GM12878 (cell line): ENCODE measurements around the gene MTRF1. TPM values are rescaled to one million over a fixed set of nuclear protein-coding genes. Genes with fewer than 3 reads are reported as not detected.
"Not testable (repeated sequence)": the region's sequence is repeated elsewhere in the genome, so short reads cannot be mapped to it uniquely, and the experiment has no call there.

ENCODE experiments used
- ATAC-seq: fragments of 200-7000 bp; cut with Tn5 transposase; 3 replicates; pipeline ENCODE4 v1.9.1; 2020; ENCODE audit warnings: mild to moderate bottlenecking, moderate library complexity
- BruUV-seq: library from RNA; stranded (reverse); fragments of 400-500 nt; replicated peaks from 2 replicates; lab custom pipeline; 2021; lab: Mats Ljungman, UMichigan
- CTCF ChIA-PET: fragments of 300-600 bp; sonication (Branson Sonifier 250); formaldehyde crosslinking; extraction: SDS; loops from one replicate; lab custom pipeline; 2021; ENCODE audit warnings: inconsistent platforms; lab: Yijun Ruan, JAX
- POLR2A ChIA-PET: fragments of 350-600 bp; formaldehyde crosslinking; extraction: SDS; loops from one replicate; lab custom pipeline; 2021; ENCODE audit warnings: inconsistent platforms; lab: Charles Lee
- RAD21 ChIA-PET: fragments of 300-600 bp; sonication (Branson Sonifier 250); formaldehyde crosslinking; loops from one replicate; lab custom pipeline; 2023; ENCODE audit warnings: antibody characterized with exemption; ENCODE audit not compliant: unreplicated experiment; lab: Charles Lee
- SMC1A ChIA-PET: fragments of 300-600 bp; sonication (Branson Sonifier 250); formaldehyde crosslinking; loops from one replicate; lab custom pipeline; 2023; ENCODE audit not compliant: unreplicated experiment, uncharacterized antibody; lab: Charles Lee
- DNase-seq: peaks from one replicate; pipeline ENCODE4 v3.0.0-alpha.2; 2011; ENCODE audit warnings: low read depth, low spot score
- FAIRE-seq: peaks from 3 replicates; lab custom pipeline; 2011; peaks lifted over from hg19 to GRCh38; lab: Jason Lieb, UNC
- H2AFZ ChIP-seq: 2 replicates; pipeline ENCODE4 v1.6.0; 2011; ENCODE audit warnings: low read depth, low read length, control low read depth; ENCODE audit not compliant: control insufficient read depth
- H3K27ac ChIP-seq: 2 replicates; pipeline ENCODE4 v1.5.1; 2011; ENCODE audit warnings: control low read depth; ENCODE audit not compliant: control insufficient read depth, insufficient read depth
- H3K27me3 ChIP-seq, 2 experiments: replicated peaks in 1 of 2; 2 replicates each; pipeline versions ENCODE4 v1.6.0 to v1.6.1; 2011; ENCODE audit warnings: low read length in 1 of 2; ENCODE audit not compliant: control insufficient read depth in 2 of 2, insufficient read depth in 2 of 2
- H3K36me3 ChIP-seq, 2 experiments: 2 replicates each; pipeline ENCODE4 v1.5.1; 2011; ENCODE audit warnings: low read length in 1 of 2; ENCODE audit not compliant: control insufficient read depth in 2 of 2, insufficient read depth in 2 of 2
- H3K4me1 ChIP-seq: 2 replicates; pipeline ENCODE4 v1.6.1; 2011; ENCODE audit warnings: mild to moderate bottlenecking, low read length, moderate library complexity, mixed read lengths; ENCODE audit not compliant: control insufficient read depth, insufficient read depth
- H3K4me2 ChIP-seq: 2 replicates; pipeline ENCODE4 v1.6.0; 2011; ENCODE audit warnings: control low read depth; ENCODE audit not compliant: control insufficient read depth, insufficient read depth
- H3K4me3 ChIP-seq: fragments of 200-600 bp; sonication (generic); 2 replicates; pipeline ENCODE4 v1.5.1; 2016
- H3K79me2 ChIP-seq: 2 replicates; pipeline ENCODE4 v1.6.0; 2011; ENCODE audit warnings: low read length; ENCODE audit not compliant: control insufficient read depth, insufficient read depth
- H3K9ac ChIP-seq: 2 replicates; pipeline ENCODE4 v1.8.0; 2011; ENCODE audit warnings: low read length, control low read depth, mixed read lengths; ENCODE audit not compliant: control insufficient read depth, insufficient read depth
- H3K9me3 ChIP-seq: replicated peaks from 3 replicates; pipeline ENCODE4 v1.5.1; 2011; ENCODE audit warnings: mild to moderate bottlenecking, low read length; ENCODE audit not compliant: control insufficient read depth, insufficient read depth
- H4K20me1 ChIP-seq: 2 replicates; pipeline ENCODE4 v1.6.0; 2011; ENCODE audit not compliant: control insufficient read depth, insufficient read depth
- EP300 ChIP-seq, 2 experiments: fragments of 150-350 bp in 1 of 2; IDR thresholded peaks; 2 replicates each; pipeline ENCODE4 v1.6.1; 2011 to 2012; ENCODE audit warnings: low read depth in 2 of 2, low read length in 2 of 2, borderline replicate concordance in 1 of 2, improper control_type of control experiment in 1 of 2, inconsistent platforms in 1 of 2; ENCODE audit not compliant: control insufficient read depth in 1 of 2
- KDM1A ChIP-seq: fragments of 200-600 bp; sonication (generic); IDR thresholded peaks from 2 replicates; pipeline ENCODE4 v1.6.1; 2016; ENCODE audit warnings: borderline replicate concordance
- KLF5 ChIP-seq: fragments of 450-650 bp; IDR thresholded peaks from 2 replicates; pipeline ENCODE4 v1.6.1; 2014; ENCODE audit warnings: mild to moderate bottlenecking; ENCODE audit not compliant: partially characterized antibody
- RBBP5 ChIP-seq: fragments of 200-600 bp; sonication (generic); conservative IDR thresholded peaks from 2 replicates; pipeline ENCODE4 v1.6.1; 2016
- SIX5 ChIP-seq: IDR thresholded peaks from 2 replicates; pipeline ENCODE4 v1.6.1; 2011; ENCODE audit warnings: mild to moderate bottlenecking, low read depth, low read length, moderate library complexity; ENCODE audit not compliant: severe bottlenecking
- TCF3 ChIP-seq: IDR thresholded peaks from 2 replicates; pipeline ENCODE4 v1.6.1; 2012; ENCODE audit warnings: low read depth, mild to moderate bottlenecking, low read length, borderline replicate concordance; ENCODE audit not compliant: insufficient read depth
- WGBS: methylation state at CpG from one replicate; pipeline ENCODE4 v1.1.6; 2016; ENCODE audit warnings: low lambda C conversion rate; ENCODE audit not compliant: insufficient replicate concordance, insufficient coverage; ENCODE audit errors: missing lambda C conversion rate; 5-methylcytosine and 5-hydroxymethylcytosine counted together
- in situ Hi-C: fragments of 300-500 bp; cut with MboI; formaldehyde crosslinking; loops from 9 replicates; pipeline ENCODE4 v1.14.3; 2018; ENCODE audit warnings: mixed read lengths
- intact Hi-C: fragments of 100-400 bp; cut with micrococcal nuclease; formaldehyde crosslinking; loops from one replicate; pipeline ENCODE4 v1.14.2; 2022; ENCODE audit not compliant: unreplicated experiment
- polyA plus RNA-seq, 11 experiments: library from polyadenylated mRNA; depleted of rRNA in 4 of 11; unstranded in 6 of 11; stranded (reverse) in 5 of 11; fragments of >200 nt; fragmentation: Nextera tagmentation in 4 of 11; fragmentation: Illumina TruSeq in 1 of 11; extraction: Ambion mirVana in 4 of 11; extraction: Trizol in 1 of 11; gene quantifications; 1 replicate in 1 of 11; 2 replicates in 10 of 11; pipeline versions ENCODE4 v1.2.1 to v1.2.3, GENCODE V29; 2011 to 2016; ENCODE audit warnings: inconsistent platforms in 2 of 11, missing spikeins in 2 of 11, low read depth in 1 of 11
- total RNA-seq, 4 experiments: library from RNA; depleted of rRNA in 3 of 4; stranded (reverse); fragments of >200 nt in 3 of 4; fragmentation: Illumina TruSeq in 1 of 4; extraction: Trizol in 1 of 4; gene quantifications; 2 replicates each; pipeline versions ENCODE4 v1.2.1 to v1.2.3, GENCODE V29; 2013 to 2021
- TF ChIP-seq, protein P1 (sequence below): fragments of 150-350 bp; IDR thresholded peaks from 2 replicates; pipeline ENCODE4 v1.6.1; 2014; ENCODE audit warnings: mild to moderate bottlenecking, low read depth, low read length
- TF ChIP-seq, protein P2 (sequence below): fragments of 450-650 bp; IDR thresholded peaks from 2 replicates; pipeline ENCODE4 v1.6.1; 2017; ENCODE audit warnings: mild to moderate bottlenecking, moderate library complexity

The MTRF1 gene
- total and polyA plus RNA-seq, 10 of the 15 experiments (the other 5 are each of a cell fraction or from before 2014, with no cell fraction given), result 12.1 to 33.7 (median 20.6) TPM

DNA sequence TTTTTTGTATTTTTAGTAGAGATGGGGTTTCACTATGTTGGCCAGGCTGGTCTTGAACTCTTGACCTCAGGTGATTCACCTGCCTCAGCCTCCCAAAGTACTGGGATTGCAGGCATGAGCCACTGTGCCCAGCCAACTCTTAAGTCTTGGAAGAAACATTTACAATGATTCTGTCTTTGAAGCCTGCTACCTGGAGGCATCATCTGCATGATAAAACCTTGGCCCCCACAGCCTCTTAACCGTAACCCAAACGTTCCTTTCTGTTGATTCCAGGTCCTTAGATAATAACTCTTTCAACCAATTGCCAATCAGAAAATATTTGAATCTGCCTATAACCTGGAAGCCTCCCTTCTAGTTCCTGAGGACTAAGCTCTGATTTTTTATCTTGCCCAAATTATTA, 15.8 kb upstream of the MTRF1 start:
- H3K4me3 ChIP-seq, RAD21 ChIA-PET, H3K9ac ChIP-seq, H3K9me3 ChIP-seq, FAIRE-seq, H4K20me1 ChIP-seq, SMC1A ChIA-PET, H3K4me1 ChIP-seq, H3K27ac ChIP-seq, BruUV-seq, POLR2A ChIA-PET, in situ Hi-C loops, DNase-seq, H3K36me3 ChIP-seq, H3K27me3 ChIP-seq, H3K79me2 ChIP-seq, intact Hi-C loops, H3K4me2 ChIP-seq, ATAC-seq, H2AFZ ChIP-seq: not testable (repeated sequence)
- CTCF ChIA-PET, result interaction anchor here (1.0 kb wide), 1 partner anchor 17 kb away, joined by 3 read pairs; no protein-coding TSS in a partner anchor
- WGBS, result 10% methylated on average over 2 of the region's 2 CpGs

DNA sequence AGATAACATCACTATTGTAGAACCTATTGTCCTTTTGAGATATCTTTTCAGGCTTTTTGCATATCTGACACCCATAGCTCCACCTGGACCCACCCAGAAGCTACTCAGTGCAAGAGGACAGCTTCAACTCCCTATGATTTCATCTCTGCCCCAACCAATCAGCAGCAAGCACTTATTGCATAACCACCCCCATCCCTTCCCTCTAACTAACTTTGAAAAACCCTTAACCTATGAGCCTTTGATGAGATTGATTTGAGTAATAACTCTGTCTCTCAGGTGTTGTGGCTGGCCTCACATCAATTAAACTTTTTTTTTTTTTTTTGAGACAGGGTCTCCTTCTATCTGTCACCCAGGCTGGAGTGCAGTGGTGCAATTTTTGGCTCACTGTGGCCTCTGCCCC, 13.4 kb upstream of the MTRF1 start:
- intact Hi-C loops (no loop called here), in situ Hi-C loops (no loop called here)
- CTCF ChIA-PET, result no interaction called here
- H3K4me2 ChIP-seq, result no peak overlapping the region
- H3K4me1 ChIP-seq, result peaks cover 2% of the 10 kb centered on the region
- H4K20me1 ChIP-seq, result no peaks in the 10 kb centered on the region
- H3K36me3 ChIP-seq, result no peaks in the 10 kb centered on the region
- BruUV-seq, result no TSS peak
- H3K27ac ChIP-seq, result no peak overlapping the region
- POLR2A ChIA-PET, result no interaction called here
- no peak for DNase-seq
- ATAC-seq, result no peak
- RAD21 ChIA-PET, result no interaction called here
- H3K27me3 ChIP-seq, result no peaks in the 10 kb centered on the region
- TF ChIP-seq, protein P1, sequence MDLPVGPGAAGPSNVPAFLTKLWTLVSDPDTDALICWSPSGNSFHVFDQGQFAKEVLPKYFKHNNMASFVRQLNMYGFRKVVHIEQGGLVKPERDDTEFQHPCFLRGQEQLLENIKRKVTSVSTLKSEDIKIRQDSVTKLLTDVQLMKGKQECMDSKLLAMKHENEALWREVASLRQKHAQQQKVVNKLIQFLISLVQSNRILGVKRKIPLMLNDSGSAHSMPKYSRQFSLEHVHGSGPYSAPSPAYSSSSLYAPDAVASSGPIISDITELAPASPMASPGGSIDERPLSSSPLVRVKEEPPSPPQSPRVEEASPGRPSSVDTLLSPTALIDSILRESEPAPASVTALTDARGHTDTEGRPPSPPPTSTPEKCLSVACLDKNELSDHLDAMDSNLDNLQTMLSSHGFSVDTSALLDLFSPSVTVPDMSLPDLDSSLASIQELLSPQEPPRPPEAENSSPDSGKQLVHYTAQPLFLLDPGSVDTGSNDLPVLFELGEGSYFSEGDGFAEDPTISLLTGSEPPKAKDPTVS, result no peak
- TF ChIP-seq TCF3 (no peak), KDM1A (no peak), EP300 (IDR thresholded peaks at IDR 0.05; ENCODE audit: borderline replicate concordance in 1 of 2, control insufficient read depth in 1 of 2, low read depth in 2 of 2, low read length in 2 of 2) (no peak), RBBP5 (no peak), SIX5 (no peak), KLF5 (no peak)
- TF ChIP-seq, protein P2, sequence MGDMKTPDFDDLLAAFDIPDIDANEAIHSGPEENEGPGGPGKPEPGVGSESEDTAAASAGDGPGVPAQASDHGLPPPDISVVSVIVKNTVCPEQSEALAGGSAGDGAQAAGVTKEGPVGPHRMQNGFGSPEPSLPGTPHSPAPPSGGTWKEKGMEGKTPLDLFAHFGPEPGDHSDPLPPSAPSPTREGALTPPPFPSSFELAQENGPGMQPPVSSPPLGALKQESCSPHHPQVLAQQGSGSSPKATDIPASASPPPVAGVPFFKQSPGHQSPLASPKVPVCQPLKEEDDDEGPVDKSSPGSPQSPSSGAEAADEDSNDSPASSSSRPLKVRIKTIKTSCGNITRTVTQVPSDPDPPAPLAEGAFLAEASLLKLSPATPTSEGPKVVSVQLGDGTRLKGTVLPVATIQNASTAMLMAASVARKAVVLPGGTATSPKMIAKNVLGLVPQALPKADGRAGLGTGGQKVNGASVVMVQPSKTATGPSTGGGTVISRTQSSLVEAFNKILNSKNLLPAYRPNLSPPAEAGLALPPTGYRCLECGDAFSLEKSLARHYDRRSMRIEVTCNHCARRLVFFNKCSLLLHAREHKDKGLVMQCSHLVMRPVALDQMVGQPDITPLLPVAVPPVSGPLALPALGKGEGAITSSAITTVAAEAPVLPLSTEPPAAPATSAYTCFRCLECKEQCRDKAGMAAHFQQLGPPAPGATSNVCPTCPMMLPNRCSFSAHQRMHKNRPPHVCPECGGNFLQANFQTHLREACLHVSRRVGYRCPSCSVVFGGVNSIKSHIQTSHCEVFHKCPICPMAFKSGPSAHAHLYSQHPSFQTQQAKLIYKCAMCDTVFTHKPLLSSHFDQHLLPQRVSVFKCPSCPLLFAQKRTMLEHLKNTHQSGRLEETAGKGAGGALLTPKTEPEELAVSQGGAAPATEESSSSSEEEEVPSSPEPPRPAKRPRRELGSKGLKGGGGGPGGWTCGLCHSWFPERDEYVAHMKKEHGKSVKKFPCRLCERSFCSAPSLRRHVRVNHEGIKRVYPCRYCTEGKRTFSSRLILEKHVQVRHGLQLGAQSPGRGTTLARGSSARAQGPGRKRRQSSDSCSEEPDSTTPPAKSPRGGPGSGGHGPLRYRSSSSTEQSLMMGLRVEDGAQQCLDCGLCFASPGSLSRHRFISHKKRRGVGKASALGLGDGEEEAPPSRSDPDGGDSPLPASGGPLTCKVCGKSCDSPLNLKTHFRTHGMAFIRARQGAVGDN, result no peak
- TF ChIP-seq, all 136 proteins: peak for 0
- no peak overlapping the region for H3K9ac ChIP-seq
- no peaks in the 10 kb centered on the region; the same call in 2 of the 3 replicates for H3K9me3 ChIP-seq
- SMC1A ChIA-PET, result no interaction called here
- H2AFZ ChIP-seq, result no peak overlapping the region
- H3K79me2 ChIP-seq, result no peaks in the 10 kb centered on the region
- FAIRE-seq, result no peak
- H3K4me3 ChIP-seq, result no peak overlapping the region
